HG03064 (cell line): ENCODE data around the gene MAML3.

Experiments used
- ATAC-seq: cut with Tn5 transposase; IDR thresholded peaks from one replicate; pipeline ENCODE4 v1.9.1; 2021; ENCODE audit warnings: low read depth; ENCODE audit not compliant: unreplicated experiment

MAML3 gene

GRCh38 chr4:140049024-140049848, 104.7 kb downstream of the MAML3 start:
- peak; percentile 67 for ATAC-seq

- ATAC-seq, result no peak
These were observed 105.5 kb downstream of the MAML3 start for GRCh38 chr4:140048419-140048995.

- ATAC-seq, result no peak
These were observed 106.2 kb downstream of the MAML3 start for GRCh38 chr4:140047786-140048185.

GRCh38 chr4:140047017-140047640, 106.9 kb downstream of the MAML3 start:
- ATAC-seq, result no peak

- no peak for ATAC-seq
These were observed 107.4 kb downstream of the MAML3 start for GRCh38 chr4:140046543-140046942.

GRCh38 chr4:140046016-140046415, 108.0 kb downstream of the MAML3 start:
- ATAC-seq, result no peak

GRCh38 chr4:140044337-140044902, 109.6 kb downstream of the MAML3 start:
- no peak for ATAC-seq

- no peak for ATAC-seq
These were observed 111.3 kb downstream of the MAML3 start for GRCh38 chr4:140042634-140043033.

GRCh38 chr4:140038031-140038533, 115.9 kb downstream of the MAML3 start:
- ATAC-seq, result no peak

- no peak for ATAC-seq
These were observed 116.5 kb downstream of the MAML3 start for GRCh38 chr4:140037353-140038030.

- no peak for ATAC-seq
These were observed 122.3 kb downstream of the MAML3 start for GRCh38 chr4:140031706-140032105.

GRCh38 chr4:140031061-140031460, 122.9 kb downstream of the MAML3 start:
- ATAC-seq, result no peak

GRCh38 chr4:140028676-140029517, 125.1 kb downstream of the MAML3 start:
- ATAC-seq, result no peak

- no peak for ATAC-seq
These were observed 125.9 kb downstream of the MAML3 start for GRCh38 chr4:140028101-140028500.

GRCh38 chr4:140027101-140027500, 126.9 kb downstream of the MAML3 start:
- no peak for ATAC-seq

- no peak for ATAC-seq
These were observed 128.5 kb downstream of the MAML3 start for GRCh38 chr4:140025470-140025869.

GRCh38 chr4:140020457-140021361, 133.3 kb downstream of the MAML3 start:
- ATAC-seq, result no peak

- no peak for ATAC-seq
These were observed 134.2 kb downstream of the MAML3 start for GRCh38 chr4:140019619-140020347.
